HG03139 (cell line): ENCODE results near the gene ST3GAL3.

ENCODE experiments used
- ATAC-seq: cut with Tn5 transposase; IDR thresholded peaks from one replicate; pipeline ENCODE4 v1.9.1; 2021; ENCODE audit not compliant: unreplicated experiment

Gene ST3GAL3

DNA sequence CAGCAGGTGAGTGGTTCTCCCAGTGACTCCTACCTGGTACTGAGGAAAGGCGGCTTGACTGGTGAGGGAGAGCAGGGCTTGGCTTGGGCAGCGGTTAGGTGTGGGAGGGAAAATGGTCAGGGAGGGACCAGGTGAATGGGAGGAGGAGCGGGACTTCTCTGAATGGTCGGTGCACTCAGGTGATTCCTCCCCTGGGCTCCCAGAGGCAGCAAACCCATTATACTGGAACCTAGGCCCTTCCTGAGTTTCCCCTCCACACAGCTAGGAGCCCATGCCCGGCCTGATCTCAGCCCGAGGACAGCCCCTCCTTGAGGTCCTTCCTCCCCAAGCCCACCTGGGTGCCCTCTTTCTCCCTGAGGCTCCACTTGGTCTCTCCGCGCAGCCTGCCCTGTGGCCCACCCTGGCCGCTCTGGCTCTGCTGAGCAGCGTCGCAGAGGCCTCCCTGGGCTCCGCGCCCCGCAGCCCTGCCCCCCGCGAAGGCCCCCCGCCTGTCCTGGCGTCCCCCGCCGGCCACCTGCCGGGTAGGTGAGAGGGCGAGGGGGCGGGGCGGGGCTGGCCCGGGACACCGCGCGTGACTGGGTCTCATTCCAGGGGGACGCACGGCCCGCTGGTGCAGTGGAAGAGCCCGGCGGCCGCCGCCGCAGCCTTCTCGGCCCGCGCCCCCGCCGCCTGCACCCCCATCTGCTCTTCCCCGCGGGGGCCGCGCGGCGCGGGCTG, 228.5 kb downstream of the ST3GAL3 start:
- ATAC-seq: no peak

- ATAC-seq: no peak
Measured at GRCh38 chr1:43936431-43937151, 229.3 kb downstream of the ST3GAL3 start.

- ATAC-seq: no peak
Measured at GRCh38 chr1:43937179-43937865, 230.0 kb downstream of the ST3GAL3 start.

GRCh38 chr1:43938383-43938782, 231.0 kb downstream of the ST3GAL3 start:
- ATAC-seq: no peak

- no peak for ATAC-seq
Measured at GRCh38 chr1:43938892-43939587, 231.7 kb downstream of the ST3GAL3 start.

DNA sequence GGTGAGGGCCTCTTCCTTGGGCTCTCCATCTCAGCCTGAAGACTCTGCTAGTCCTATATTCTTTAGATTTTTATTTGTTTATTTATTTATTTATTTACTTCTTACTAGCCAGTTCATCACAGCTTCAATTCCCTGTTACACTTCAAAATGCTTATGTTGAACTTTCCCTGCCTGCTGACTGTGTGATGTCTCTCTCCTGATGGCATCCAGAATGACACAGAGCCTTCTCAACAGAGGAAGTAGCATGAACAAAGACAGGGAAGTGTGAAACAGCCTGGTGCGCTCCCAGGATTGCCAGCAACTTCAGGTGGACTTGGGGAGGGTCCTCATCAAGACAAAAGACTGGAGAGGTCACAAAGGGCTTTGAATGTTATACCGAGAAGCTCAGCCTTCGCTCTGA, 235.1 kb downstream of the ST3GAL3 start:
- no peak for ATAC-seq

GRCh38 chr1:43944860-43945259, 237.5 kb downstream of the ST3GAL3 start:
- no peak for ATAC-seq

- ATAC-seq: no peak
Measured at GRCh38 chr1:43945674-43946235, 238.4 kb downstream of the ST3GAL3 start.

DNA sequence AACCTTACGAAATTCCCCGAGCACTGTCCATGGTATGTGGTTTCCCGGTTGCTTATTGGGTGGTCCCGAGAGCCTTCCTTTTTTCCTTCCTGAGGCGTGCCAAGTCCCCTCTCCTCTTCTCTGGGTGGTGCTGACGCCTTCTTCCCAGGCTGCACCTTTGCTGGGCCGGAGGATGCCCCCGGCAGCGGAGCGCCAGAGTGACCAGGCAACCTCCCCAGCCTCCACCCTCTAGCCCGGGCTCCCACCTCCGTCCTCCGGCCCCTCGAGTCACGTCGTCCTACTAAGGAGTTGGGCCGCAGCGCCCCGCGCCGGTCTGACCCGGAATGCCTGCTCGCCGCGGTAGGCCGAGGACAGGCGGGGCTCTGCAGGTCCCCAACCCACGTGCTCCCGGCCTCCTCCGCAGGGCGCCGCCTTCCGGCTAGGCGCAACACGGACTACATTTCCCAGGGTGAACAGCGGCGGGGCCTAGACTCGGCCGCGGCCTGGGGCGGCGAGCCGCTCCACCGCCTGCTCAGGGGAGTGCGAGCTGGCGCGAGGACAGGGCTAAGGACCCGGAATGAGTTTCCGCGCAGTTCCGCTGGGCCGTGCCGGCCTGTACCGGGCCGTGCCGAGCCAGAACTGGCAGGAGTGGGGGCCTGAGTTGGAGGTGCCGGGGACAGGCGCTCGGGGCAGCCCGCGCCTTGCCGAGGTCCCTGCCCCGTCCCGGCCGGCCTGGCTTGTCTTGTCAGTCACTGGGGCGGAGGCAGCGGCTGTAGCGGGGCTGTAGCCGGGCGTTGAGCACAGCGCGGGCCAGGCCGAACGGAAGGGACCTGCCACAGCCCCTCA, 239.1 kb downstream of the ST3GAL3 start, which contains the start of gene IPO13:
TSS of gene IPO13 (plus strand) at position 715 of the 825 bp plus-strand sequence. CDS start 651 bp downstream, outside the sequence.
- peak; percentile 91 for ATAC-seq

DNA sequence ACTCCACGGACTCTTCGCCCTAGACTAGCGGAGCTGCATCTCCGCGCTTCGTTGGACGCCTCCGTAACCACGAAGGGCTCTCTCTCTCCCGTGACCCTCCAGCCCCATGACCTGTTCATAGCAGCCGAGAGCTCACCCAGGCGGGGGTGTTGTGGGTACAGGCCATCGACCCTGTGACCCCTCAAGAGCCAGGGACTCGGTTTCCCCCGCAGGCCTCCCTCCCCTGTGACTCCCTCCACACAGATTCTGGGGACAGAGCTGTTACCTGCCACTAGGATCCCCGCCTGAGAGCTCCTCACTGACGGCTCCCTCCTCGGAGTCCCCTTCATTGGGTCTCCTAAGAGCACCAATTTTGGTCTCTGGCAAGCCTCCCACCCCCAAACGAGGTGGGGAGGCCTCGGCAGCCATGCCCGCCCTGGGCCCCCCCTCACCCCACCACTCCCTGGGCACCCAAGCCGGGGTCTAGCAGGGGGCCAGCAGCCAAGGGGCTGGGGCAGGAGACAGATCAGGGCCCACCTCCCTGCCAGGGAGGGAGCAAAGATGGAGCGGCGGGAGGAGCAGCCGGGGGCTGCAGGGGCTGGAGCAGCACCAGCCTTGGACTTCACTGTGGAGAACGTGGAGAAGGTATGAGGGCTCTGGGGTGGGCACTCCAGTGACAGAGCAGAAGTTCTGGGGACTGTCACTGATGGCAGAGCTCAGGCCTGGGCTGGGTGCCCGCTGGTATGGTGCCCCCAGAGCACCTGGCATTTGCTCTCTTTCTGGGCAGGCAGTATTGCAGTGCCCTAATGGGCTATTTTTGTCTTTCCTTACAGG, 239.9 kb downstream of the ST3GAL3 start:
- ATAC-seq: no peak

DNA sequence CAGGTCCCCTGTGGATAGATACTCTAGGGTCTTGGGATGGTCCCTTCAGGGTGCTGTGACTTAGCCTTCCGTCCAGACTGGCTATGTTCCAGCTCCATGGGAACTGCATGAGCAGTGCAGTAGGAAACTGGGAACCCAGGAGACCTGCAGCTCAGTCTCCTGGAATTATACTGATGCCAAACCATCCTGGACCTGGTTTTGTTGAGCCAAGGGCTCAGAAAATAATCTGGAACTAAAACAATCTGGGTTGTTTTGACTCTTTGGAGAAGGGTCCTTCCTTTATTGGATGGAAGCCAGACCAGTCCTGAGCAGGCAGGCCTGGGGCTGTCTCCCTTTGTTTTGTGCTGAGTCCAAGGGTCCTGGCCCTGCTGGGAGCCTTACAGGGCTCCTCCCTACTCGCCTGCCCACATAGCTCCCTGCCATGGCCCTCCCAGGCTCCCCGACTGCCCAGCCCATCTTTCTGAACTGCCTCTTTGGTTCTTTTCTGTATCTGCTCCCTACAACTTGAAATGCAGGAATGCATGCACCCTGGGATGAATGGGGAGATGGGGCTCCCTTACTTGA, 240.6 kb downstream of the ST3GAL3 start:
- no peak for ATAC-seq

GRCh38 chr1:43949678-43950077, 242.3 kb downstream of the ST3GAL3 start:
- no peak for ATAC-seq

- no peak for ATAC-seq
Measured at GRCh38 chr1:43951021-43951985, 244.0 kb downstream of the ST3GAL3 start.

- no peak for ATAC-seq
Measured at GRCh38 chr1:43952731-43953346, 245.5 kb downstream of the ST3GAL3 start.

- no peak for ATAC-seq
Measured at GRCh38 chr1:43953361-43953760, 246.0 kb downstream of the ST3GAL3 start.

DNA sequence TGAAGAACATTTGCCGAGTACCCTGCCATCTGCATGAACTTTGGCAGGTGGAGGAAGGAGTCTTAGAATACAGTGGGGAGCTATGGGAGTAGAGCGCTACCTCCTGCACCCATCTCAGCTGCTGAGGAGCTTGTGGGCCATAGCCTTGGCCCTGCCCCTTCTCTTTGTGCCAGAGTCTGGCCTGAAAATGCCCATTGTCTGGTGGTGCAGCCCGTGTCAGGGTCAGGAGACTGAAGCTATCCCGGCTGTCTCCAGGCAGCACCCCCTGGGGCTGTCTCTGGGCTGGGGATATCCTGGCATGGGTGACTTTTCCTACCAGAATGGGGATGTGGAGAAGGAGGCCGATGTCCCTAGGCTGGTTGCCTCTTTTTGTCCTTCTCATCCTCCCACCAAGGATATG, 246.7 kb downstream of the ST3GAL3 start:
- ATAC-seq: no peak

DNA sequence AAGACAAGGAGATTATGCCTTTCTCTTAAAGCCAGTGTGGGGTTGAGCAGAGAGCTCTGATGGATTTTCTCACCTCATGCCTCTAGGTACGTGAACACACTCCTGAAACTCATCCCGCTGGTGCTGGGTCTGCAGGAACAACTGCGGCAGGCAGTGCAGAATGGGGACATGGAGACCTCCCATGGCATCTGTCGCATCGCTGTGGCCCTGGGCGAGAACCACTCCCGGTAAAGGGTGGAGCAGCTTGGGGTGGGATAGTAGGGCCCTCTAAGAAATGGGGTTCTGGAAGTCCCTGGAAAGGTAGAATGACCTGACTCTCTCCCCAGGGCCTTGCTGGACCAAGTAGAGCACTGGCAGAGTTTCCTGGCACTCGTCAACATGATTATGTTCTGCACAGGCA, 248.9 kb downstream of the ST3GAL3 start:
- ATAC-seq: no peak
